ENCODE data around the gene ETNK2. TPM values are rescaled to one million over a fixed set of nuclear protein-coding genes. Genes with fewer than 3 reads are reported as not detected.

ETNK2 gene
- total and polyA plus RNA-seq, 4 donors: 24.5 to 119 (median 78.8) TPM

DNA sequence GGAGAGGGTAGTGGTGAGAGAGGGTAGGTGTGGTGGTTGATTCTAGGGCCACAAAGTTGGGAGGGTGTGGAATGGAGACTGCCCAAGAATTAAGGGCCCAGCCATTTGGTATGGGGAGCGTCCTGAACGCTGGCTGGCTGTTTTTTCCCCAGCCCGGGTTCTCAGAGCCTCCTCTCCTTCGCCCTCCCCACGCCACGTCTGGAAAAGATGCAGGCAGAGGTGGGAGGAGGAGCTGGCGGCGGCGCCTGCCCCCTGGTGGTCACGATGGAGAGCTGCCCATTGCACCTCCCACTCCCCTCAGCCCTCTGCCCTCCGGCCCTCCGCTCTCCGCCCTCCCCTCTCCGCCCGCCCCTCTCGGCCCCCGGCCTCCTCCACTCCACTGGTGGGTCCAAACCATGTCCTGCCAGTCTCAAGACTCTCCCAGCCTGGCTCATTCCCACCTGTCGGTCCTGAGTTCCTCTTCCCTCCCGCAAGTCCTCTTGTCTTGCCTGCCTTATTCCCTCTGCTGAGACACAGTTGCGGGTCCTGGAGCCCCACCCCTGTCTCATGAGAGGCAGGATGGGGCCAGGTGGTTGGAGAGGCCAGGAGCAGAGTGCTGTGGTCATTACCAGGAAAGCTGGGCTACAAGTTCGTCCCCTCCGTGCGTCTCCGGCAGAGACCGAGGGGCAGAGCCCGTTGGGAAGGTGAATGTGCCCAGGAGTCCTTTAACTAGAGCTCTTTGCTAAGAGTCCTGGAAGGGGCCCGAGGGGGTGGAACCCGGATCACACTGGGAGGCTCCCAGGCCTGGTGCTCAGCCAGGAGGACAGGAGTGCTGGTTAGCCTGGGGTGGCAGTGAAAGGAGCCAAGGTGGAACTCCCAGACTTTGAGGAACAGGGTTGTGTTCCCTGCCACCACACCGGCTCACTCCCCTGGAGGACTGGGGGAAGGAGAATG is 22.6 kb downstream of the ETNK2 start:
- Histone ChIP-seq H3K27me3 (ENCODE audit: control insufficient read depth in 4 of 4, insufficient read depth in 4 of 4, low read length in 3 of 4) (no peaks in the 10 kb centered on the region), H3K9me3 (ENCODE audit: control insufficient read depth in 4 of 4, low read length in 3 of 4) (no peaks in the 10 kb centered on the region), H3K36me3 (ENCODE audit: control insufficient read depth in 4 of 4, insufficient read depth in 3 of 4, low read depth in 1 of 4, low read length in 3 of 4) (peaks cover 4 to 19% (median 9%) of the 10 kb centered on the region in 4 donors), H3K4me3 (ENCODE audit: low read depth in 1 of 3, low read length in 3 of 3) (peak overlapping the region; percentile 12 to 60 (median 47)), H3K9ac (ENCODE audit: low read depth in 1 of 2, low read length in 2 of 2) (peak overlapping the region; percentile 66 to 79), H3K4me1 (ENCODE audit: control insufficient read depth in 4 of 4, insufficient read depth in 4 of 4, low read length in 3 of 4) (peaks cover 14 to 74% (median 58%) of the 10 kb centered on the region in 4 donors), H3K27ac (ENCODE audit: low read depth in 1 of 2, low read length in 2 of 2) (peak overlapping the region; percentile 83 to 89)
- peak; percentile 75 for DNase-seq (ENCODE audit: low spot score)
- WGBS: 11% methylated on average over 29 of the region's 29 CpGs
- no peak for TF ChIP-seq YY1 (IDR thresholded peaks at IDR 0.05)
- TF ChIP-seq, protein P1, sequence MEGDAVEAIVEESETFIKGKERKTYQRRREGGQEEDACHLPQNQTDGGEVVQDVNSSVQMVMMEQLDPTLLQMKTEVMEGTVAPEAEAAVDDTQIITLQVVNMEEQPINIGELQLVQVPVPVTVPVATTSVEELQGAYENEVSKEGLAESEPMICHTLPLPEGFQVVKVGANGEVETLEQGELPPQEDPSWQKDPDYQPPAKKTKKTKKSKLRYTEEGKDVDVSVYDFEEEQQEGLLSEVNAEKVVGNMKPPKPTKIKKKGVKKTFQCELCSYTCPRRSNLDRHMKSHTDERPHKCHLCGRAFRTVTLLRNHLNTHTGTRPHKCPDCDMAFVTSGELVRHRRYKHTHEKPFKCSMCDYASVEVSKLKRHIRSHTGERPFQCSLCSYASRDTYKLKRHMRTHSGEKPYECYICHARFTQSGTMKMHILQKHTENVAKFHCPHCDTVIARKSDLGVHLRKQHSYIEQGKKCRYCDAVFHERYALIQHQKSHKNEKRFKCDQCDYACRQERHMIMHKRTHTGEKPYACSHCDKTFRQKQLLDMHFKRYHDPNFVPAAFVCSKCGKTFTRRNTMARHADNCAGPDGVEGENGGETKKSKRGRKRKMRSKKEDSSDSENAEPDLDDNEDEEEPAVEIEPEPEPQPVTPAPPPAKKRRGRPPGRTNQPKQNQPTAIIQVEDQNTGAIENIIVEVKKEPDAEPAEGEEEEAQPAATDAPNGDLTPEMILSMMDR (IDR thresholded peaks at IDR 0.05; ENCODE audit: low read depth, low read length, missing input control): peak; percentile 84
- TF ChIP-seq ZBTB33 (IDR thresholded peaks at IDR 0.05): no peak
- no peak for TF ChIP-seq HNF4A (conservative IDR thresholded peaks at IDR 0.05)
- no peak for TF ChIP-seq HNF4G (IDR thresholded peaks at IDR 0.05)
- TF ChIP-seq FOXA1 (IDR thresholded peaks at IDR 0.05): no peak
- no peak for TF ChIP-seq GABPA (IDR thresholded peaks at IDR 0.05 in 1 of 2, conservative IDR thresholded peaks at IDR 0.05 in 1 of 2)
- TF ChIP-seq RAD21 (IDR thresholded peaks at IDR 0.05): peak; percentile 81 to 89

DNA sequence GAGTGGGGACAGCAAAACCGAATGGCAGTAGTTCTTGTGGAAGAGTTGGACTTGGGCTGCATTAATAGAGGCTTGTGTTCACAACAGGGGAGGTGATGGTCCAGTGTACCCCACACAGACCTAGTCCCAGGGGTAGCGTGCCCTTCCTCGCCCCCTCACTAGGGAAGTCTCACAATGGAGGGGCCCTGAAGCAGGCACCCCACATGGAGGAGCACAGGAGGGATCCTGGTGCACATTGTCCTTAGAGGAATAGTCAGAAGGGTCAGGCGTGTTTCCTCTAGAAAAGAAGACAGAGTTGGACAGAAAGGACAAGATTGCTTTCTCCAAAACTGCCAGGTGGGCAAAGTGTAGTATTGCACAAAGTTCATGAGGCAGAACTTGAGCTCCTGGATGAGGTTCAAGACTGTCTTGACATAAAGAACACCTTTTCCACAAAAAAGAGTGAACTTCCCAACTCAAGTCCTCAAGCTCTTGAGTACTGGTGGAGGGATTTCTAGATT is 23.3 kb downstream of the ETNK2 start:
- Histone ChIP-seq H3K9ac (ENCODE audit: low read depth in 1 of 2, low read length in 2 of 2) (peak overlapping the region; percentile 35 to 50), H3K27ac (ENCODE audit: low read depth in 1 of 2, low read length in 2 of 2) (peak overlapping the region; percentile 49 to 89), H3K4me1 (ENCODE audit: control insufficient read depth in 4 of 4, insufficient read depth in 4 of 4, low read length in 3 of 4) (peaks cover 14 to 67% (median 56%) of the 10 kb centered on the region in 4 donors), H3K27me3 (ENCODE audit: control insufficient read depth in 4 of 4, insufficient read depth in 4 of 4, low read length in 3 of 4) (no peaks in the 10 kb centered on the region), H3K9me3 (ENCODE audit: control insufficient read depth in 4 of 4, low read length in 3 of 4) (no peaks in the 10 kb centered on the region), H3K4me3 (ENCODE audit: low read depth in 1 of 3, low read length in 3 of 3) (peak overlapping the region in 2 of 3 donors; percentile 44 to 47), H3K36me3 (ENCODE audit: control insufficient read depth in 4 of 4, insufficient read depth in 3 of 4, low read depth in 1 of 4, low read length in 3 of 4) (peaks cover 4 to 19% (median 11%) of the 10 kb centered on the region in 4 donors)
- no peak for DNase-seq (ENCODE audit: low spot score)
- 59% methylated on average over 4 of the region's 4 CpGs for WGBS
- TF ChIP-seq ZBTB33 (IDR thresholded peaks at IDR 0.05): no peak
- TF ChIP-seq YY1 (IDR thresholded peaks at IDR 0.05): no peak
- TF ChIP-seq, protein P2, sequence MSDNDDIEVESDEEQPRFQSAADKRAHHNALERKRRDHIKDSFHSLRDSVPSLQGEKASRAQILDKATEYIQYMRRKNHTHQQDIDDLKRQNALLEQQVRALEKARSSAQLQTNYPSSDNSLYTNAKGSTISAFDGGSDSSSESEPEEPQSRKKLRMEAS (IDR thresholded peaks at IDR 0.05): no peak
- no peak for TF ChIP-seq HNF4A (conservative IDR thresholded peaks at IDR 0.05)
